Measurements from ENCODE around the gene R3HDM2.

The R3HDM2 gene

DNA sequence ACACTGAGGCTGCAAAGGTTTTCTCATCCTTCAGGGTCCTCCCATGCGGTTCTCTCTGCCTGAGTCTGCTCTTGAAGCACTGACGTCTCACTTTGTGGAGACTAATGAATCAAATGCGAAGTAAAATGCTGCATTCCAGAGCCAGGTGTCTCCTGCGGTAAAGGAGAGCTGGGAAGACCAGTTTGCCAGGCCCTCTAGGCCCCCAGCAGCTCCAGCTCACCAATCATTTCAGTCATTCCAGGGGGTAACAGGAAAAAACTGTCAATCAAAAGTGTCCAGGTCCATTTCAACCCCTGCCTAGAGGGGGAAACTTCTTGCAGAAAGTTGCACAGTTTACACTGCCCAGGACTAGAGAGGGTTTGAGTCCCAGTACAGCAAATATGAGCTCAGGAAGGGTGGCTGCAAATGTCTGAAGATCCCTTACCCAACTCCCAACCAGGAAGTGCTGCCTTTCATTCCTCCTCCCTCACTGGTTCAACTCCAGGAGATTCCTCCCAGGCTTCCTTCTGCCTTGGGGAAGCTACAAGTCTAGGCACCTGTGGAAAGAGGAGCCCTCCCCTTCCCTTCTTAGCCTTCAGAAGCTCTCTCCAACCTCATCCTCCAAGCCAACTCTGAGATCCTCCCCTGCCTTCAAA is 217.0 kb downstream of the R3HDM2 start:
- TF ChIP-seq, protein P1, sequence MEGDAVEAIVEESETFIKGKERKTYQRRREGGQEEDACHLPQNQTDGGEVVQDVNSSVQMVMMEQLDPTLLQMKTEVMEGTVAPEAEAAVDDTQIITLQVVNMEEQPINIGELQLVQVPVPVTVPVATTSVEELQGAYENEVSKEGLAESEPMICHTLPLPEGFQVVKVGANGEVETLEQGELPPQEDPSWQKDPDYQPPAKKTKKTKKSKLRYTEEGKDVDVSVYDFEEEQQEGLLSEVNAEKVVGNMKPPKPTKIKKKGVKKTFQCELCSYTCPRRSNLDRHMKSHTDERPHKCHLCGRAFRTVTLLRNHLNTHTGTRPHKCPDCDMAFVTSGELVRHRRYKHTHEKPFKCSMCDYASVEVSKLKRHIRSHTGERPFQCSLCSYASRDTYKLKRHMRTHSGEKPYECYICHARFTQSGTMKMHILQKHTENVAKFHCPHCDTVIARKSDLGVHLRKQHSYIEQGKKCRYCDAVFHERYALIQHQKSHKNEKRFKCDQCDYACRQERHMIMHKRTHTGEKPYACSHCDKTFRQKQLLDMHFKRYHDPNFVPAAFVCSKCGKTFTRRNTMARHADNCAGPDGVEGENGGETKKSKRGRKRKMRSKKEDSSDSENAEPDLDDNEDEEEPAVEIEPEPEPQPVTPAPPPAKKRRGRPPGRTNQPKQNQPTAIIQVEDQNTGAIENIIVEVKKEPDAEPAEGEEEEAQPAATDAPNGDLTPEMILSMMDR (IDR thresholded peaks at IDR 0.05; ENCODE audit: borderline replicate concordance, insufficient read depth, low read depth, low read length) = no peak

DNA sequence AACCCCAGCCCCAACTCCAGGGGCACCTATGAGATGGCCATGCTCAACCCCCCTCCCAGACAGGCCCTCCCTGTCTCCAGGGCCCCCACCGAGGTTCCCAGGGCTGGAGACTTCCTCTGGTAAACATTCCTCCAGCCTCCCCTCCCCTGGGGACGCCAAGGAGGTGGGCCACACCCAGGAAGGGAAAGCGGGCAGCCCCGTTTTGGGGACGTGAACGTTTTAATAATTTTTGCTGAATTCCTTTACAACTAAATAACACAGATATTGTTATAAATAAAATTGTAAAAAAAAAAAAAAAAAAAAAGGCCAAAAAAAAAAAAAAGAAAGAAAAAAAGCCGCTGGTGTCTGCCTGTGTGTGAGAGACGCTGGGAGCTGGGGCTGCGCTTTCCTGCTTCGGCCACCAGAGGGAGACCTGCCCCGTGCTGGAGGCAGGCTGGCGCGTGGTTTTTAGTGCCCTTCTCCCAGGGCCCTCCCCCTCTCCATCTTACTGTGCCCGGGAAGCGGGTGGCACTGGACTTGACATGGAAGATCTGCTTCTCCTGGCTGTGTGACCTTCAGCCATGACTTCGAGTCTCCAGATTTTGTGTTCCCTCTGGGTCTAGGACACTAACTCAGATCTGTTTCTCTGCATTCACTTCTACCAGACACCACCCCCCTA is 217.7 kb downstream of the R3HDM2 start:
- no peak overlapping the region for H3K4me3 ChIP-seq (ENCODE audit: low read depth, low read length)

More for the DNA sequence above, 217.0 kb downstream of the R3HDM2 start:
- no peak overlapping the region for H3K4me3 ChIP-seq (ENCODE audit: low read depth, low read length)

DNA sequence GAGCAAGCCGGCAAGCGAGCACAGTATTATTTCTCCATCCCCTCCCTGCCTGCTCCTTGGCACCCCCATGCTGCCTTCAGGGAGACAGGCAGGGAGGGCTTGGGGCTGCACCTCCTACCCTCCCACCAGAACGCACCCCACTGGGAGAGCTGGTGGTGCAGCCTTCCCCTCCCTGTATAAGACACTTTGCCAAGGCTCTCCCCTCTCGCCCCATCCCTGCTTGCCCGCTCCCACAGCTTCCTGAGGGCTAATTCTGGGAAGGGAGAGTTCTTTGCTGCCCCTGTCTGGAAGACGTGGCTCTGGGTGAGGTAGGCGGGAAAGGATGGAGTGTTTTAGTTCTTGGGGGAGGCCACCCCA is 218.2 kb downstream of the R3HDM2 start:
- no peak overlapping the region for H3K4me3 ChIP-seq (ENCODE audit: low read depth, low read length)
- TF ChIP-seq, protein P1 (IDR thresholded peaks at IDR 0.05; ENCODE audit: borderline replicate concordance, insufficient read depth, low read depth, low read length) = no peak

More for the DNA sequence above, 217.7 kb downstream of the R3HDM2 start:
- TF ChIP-seq, protein P1 (IDR thresholded peaks at IDR 0.05; ENCODE audit: borderline replicate concordance, insufficient read depth, low read depth, low read length) = peak; percentile 92

DNA sequence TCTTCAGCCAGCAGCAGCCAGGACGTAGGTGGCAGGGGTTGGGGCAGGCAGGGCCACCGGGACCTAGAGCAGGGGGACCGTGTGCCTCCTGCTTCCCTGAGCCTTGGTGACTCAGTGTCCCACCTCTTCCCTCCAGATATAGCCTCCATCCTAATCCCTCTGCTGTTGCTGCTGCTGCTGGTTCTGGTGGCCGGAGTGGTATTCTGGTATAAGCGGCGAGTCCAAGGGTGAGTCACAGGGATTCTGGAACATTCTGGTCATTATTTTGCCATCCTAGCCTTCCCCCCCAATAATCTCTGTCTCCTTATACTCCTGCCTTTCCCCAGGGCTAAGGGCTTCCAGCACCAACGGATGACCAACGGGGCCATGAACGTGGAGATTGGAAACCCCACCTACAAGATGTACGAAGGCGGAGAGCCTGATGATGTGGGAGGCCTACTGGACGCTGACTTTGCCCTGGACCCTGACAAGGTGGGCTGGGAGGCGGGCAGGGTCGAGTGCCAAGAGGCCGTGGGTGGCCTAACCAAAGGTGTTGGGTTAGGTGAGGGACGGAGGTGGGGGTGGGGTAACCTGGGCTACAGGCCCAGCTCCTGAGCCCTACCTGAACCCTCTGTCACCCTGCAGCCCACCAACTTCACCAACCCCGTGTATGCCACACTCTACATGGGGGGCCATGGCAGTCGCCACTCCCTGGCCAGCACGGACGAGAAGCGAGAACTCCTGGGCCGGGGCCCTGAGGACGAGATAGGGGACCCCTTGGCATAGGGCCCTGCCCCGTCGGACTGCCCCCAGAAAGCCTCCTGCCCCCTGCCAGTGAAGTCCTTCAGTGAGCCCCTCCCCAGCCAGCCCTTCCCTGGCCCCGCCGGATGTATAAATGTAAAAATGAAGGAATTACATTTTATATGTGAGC is 218.8 kb downstream of the R3HDM2 start:
- TF ChIP-seq, protein P1 (IDR thresholded peaks at IDR 0.05; ENCODE audit: borderline replicate concordance, insufficient read depth, low read depth, low read length) = no peak
- no peak overlapping the region for H3K4me3 ChIP-seq (ENCODE audit: low read depth, low read length)

DNA sequence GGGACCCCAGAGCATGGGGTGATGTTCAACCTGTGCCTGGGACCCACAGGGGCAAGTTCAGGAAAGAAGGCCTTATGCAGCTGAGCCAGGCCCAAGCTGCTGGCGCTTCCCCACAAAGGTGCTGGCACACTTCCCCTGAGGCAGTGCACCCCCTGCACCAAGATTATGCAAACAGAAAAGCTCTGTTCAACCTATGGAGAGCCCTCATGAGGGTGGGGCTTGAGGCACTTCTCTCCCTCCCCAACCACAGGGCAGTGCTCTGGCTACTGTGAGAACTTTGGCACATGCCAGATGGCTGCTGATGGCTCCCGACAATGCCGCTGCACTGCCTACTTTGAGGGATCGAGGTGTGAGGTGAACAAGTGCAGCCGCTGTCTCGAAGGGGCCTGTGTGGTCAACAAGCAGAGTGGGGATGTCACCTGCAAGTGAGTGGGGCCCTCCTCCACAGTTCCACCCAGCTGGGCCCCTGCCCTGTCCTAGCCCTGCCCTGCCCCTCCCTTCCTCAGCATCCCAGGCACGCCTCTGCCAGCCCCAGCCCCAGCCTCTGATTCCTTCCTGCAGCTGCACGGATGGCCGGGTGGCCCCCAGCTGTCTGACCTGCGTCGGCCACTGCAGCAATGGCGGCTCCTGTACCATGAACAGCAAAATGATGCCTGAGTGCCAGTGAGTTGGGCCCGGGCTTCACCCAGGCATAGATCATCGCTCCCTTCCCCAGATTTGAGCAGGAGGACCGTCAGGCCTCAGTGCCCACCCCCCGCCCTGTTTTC is 219.7 kb downstream of the R3HDM2 start:
- TF ChIP-seq, protein P1 (IDR thresholded peaks at IDR 0.05; ENCODE audit: borderline replicate concordance, insufficient read depth, low read depth, low read length) = no peak
- H3K4me3 ChIP-seq (ENCODE audit: low read depth, low read length) = no peak overlapping the region

DNA sequence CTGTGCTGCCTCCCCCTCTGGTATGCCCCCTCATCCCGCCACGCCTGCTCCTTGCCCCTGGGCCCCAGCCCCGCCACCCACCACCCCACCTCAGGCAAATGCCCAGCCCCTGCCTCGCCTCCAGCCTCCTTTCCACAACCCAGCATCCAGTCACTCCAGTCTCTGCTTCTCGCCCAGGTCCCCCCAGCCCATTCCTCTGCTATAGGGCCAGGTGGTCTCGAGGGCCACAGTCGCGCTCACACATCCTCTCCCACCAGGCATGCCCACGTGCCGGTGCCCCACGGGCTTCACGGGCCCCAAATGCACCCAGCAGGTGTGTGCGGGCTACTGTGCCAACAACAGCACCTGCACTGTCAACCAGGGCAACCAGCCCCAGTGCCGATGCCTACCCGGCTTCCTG is 220.4 kb downstream of the R3HDM2 start:
- TF ChIP-seq, protein P1 (IDR thresholded peaks at IDR 0.05; ENCODE audit: borderline replicate concordance, insufficient read depth, low read depth, low read length) = no peak
- H3K4me3 ChIP-seq (ENCODE audit: low read depth, low read length) = no peak overlapping the region

Data from GM12875 (cell line).